Neural cell (in vitro differentiated cells): Measurements from ENCODE around the gene TMPRSS15. TPM values are rescaled to one million over a fixed set of nuclear protein-coding genes. Genes with fewer than 3 reads are reported as not detected.

Source experiments
- H2AFZ ChIP-seq: fragments of 200-600, 300-800 bp; sonication (generic), shearing (Covaris generic); 2 replicates; pipeline ENCODE4 v1.6.0; 2014; ENCODE audit warnings: low read depth, mild to moderate bottlenecking, antibody characterized with exemption, low read length, moderate library complexity
- H3F3A ChIP-seq: fragments of 200-600 bp; shearing (Covaris generic); 2 replicates; pipeline ENCODE4 v1.6.1; 2016; ENCODE audit warnings: mild to moderate bottlenecking, moderate library complexity, mixed read lengths, antibody characterized with exemption, low read length; ENCODE audit not compliant: insufficient read depth, poor library complexity, severe bottlenecking
- H3K27ac ChIP-seq: fragments of 200-600, 300-800 bp; sonication (generic), shearing (Covaris generic); 2 replicates; pipeline ENCODE4 v1.5.1; 2014; ENCODE audit warnings: mild to moderate bottlenecking, low read length, moderate library complexity
- H3K27me3 ChIP-seq: fragments of 300-800, 200-600 bp; sonication (generic), shearing (Covaris generic); 2 replicates; pipeline ENCODE4 v1.6.0; 2014; ENCODE audit warnings: mild to moderate bottlenecking, low read depth, low read length, moderate library complexity; ENCODE audit not compliant: insufficient read depth
- H3K36me3 ChIP-seq: fragments of 300-800, 200-600 bp; sonication (generic), shearing (Covaris generic); 2 replicates; pipeline ENCODE4 v1.5.1; 2014; ENCODE audit warnings: mild to moderate bottlenecking, antibody characterized with exemption, low read length, moderate library complexity; ENCODE audit not compliant: insufficient read depth
- H3K4me2 ChIP-seq: fragments of 300-800, 200-600 bp; sonication (generic), shearing (Covaris generic); 2 replicates; pipeline ENCODE4 v1.6.0; 2014; ENCODE audit warnings: mild to moderate bottlenecking, low read length
- H3K4me3 ChIP-seq: fragments of 300-800, 200-600 bp; sonication (generic), shearing (Covaris generic); 2 replicates; pipeline ENCODE4 v1.5.1; 2014; ENCODE audit warnings: mild to moderate bottlenecking, low read length, moderate library complexity
- H3K79me2 ChIP-seq: fragments of 200-600 bp; shearing (Covaris generic); replicated peaks from 2 replicates; pipeline ENCODE4 v1.6.0; 2014; ENCODE audit warnings: mild to moderate bottlenecking, low read length, moderate library complexity; ENCODE audit not compliant: insufficient read depth
- H3K9ac ChIP-seq: fragments of 300-800, 200-600 bp; sonication (generic), shearing (Covaris generic); 2 replicates; pipeline ENCODE4 v1.6.1; 2016; ENCODE audit warnings: mild to moderate bottlenecking, low read length, mixed read lengths
- H3K9me2 ChIP-seq: fragments of 200-600 bp; shearing (Covaris generic); 2 replicates; pipeline ENCODE4 v1.6.1; 2016; ENCODE audit warnings: mild to moderate bottlenecking, low read length, mixed read lengths; ENCODE audit not compliant: insufficient read depth
- H3K9me3 ChIP-seq: fragments of 200-600, 300-800 bp; sonication (generic), shearing (Covaris generic); 2 replicates; pipeline ENCODE4 v1.6.1; 2016; ENCODE audit warnings: mild to moderate bottlenecking, mixed run types, low read length, moderate library complexity, mixed read lengths
- H4K20me1 ChIP-seq: fragments of 200-600 bp; shearing (Covaris generic); 2 replicates; pipeline ENCODE4 v1.6.1; 2016; ENCODE audit warnings: mild to moderate bottlenecking, mixed run types; ENCODE audit not compliant: insufficient read depth
- EP300 ChIP-seq: fragments of 450-650 bp; conservative IDR thresholded peaks from 2 replicates; pipeline ENCODE4 v1.6.1; 2014; ENCODE audit warnings: antibody characterized with exemption, mild to moderate bottlenecking, moderate library complexity; ENCODE audit not compliant: poor library complexity, severe bottlenecking
- EZH2 ChIP-seq: fragments of 200-600, 300-800 bp; shearing (Covaris generic), sonication (generic); IDR thresholded peaks from 2 replicates; pipeline ENCODE4 v1.6.1; 2014; ENCODE audit warnings: antibody characterized with exemption, low read length, borderline replicate concordance, mild to moderate bottlenecking; ENCODE audit not compliant: insufficient read depth, poor library complexity, severe bottlenecking
- MXI1 ChIP-seq: fragments of 450-650 bp; conservative IDR thresholded peaks from 2 replicates; pipeline ENCODE4 v1.6.1; 2014; ENCODE audit warnings: antibody characterized with exemption, mild to moderate bottlenecking; ENCODE audit not compliant: poor library complexity, severe bottlenecking
- POLR2AphosphoS5 ChIP-seq: IDR thresholded peaks from 2 replicates; pipeline ENCODE4 v1.6.1; 2012
- RAD21 ChIP-seq: fragments of 450-650 bp; conservative IDR thresholded peaks from 2 replicates; pipeline ENCODE4 v1.6.1; 2014; ENCODE audit warnings: antibody characterized with exemption, mild to moderate bottlenecking, moderate library complexity
- SMC3 ChIP-seq: fragments of 450-650 bp; conservative IDR thresholded peaks from 2 replicates; pipeline ENCODE4 v1.6.1; 2014; ENCODE audit warnings: antibody characterized with exemption, mild to moderate bottlenecking, moderate library complexity; ENCODE audit not compliant: poor library complexity
- TAF1 ChIP-seq: IDR thresholded peaks from 2 replicates; pipeline ENCODE4 v1.6.1; 2012; ENCODE audit warnings: low read depth
- polyA plus RNA-seq: library from polyadenylated mRNA; depleted of rRNA; stranded (reverse); fragments of >200 nt; gene quantifications from 2 replicates; pipeline ENCODE4 v1.2.3, GENCODE V29; 2014
- TF ChIP-seq, protein P1 (sequence below): IDR thresholded peaks from 2 replicates; pipeline ENCODE4 v1.6.1; 2012; ENCODE audit warnings: borderline replicate concordance

TMPRSS15 gene
- polyA plus RNA-seq, 1 donor from 2014 or later: 0.50 TPM

DNA sequence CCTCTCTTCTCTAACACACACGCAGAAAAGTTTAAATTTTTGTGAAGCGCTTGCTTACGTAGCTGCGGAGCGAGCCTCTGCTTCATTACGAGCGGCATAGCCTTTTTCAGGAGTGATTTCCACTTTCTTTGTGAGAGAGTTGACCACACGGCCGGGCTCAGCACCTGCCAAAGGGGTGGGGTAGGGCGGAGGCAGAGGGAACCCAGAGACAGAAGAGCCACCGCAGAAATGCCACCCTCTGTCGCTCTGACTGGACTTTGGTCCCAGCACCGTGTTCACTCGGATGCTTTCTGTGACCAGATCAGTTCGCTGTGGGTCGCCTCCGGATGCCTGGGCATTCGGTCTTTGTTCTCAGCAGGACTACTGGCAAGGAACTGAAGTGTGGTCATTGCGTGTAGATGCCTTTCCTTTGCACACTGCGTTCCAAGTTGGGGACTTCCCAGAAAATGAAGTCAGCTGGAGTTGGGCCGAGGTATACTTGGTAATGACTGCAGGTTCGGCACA, 158.1 kb downstream of the TMPRSS15 start:
- H3F3A ChIP-seq: no peaks in the 10 kb centered on the region
- H3K4me2 ChIP-seq: peak overlapping the region; percentile 13
- no peaks in the 10 kb centered on the region for H4K20me1 ChIP-seq
- peak overlapping the region; percentile 3 for H2AFZ ChIP-seq
- H3K4me3 ChIP-seq: peak overlapping the region; percentile 78
- H3K27me3 ChIP-seq: peaks cover 26% of the 10 kb centered on the region
- H3K9ac ChIP-seq: peak overlapping the region; percentile 66
- TF ChIP-seq MXI1: peak; percentile 11
- TF ChIP-seq POLR2AphosphoS5: no peak
- H3K36me3 ChIP-seq: no peaks in the 10 kb centered on the region
- no peaks in the 10 kb centered on the region for H3K9me2 ChIP-seq
- H3K27ac ChIP-seq: peak overlapping the region; percentile 2
- H3K79me2 ChIP-seq: no peaks in the 10 kb centered on the region
- H3K9me3 ChIP-seq: no peaks in the 10 kb centered on the region

DNA sequence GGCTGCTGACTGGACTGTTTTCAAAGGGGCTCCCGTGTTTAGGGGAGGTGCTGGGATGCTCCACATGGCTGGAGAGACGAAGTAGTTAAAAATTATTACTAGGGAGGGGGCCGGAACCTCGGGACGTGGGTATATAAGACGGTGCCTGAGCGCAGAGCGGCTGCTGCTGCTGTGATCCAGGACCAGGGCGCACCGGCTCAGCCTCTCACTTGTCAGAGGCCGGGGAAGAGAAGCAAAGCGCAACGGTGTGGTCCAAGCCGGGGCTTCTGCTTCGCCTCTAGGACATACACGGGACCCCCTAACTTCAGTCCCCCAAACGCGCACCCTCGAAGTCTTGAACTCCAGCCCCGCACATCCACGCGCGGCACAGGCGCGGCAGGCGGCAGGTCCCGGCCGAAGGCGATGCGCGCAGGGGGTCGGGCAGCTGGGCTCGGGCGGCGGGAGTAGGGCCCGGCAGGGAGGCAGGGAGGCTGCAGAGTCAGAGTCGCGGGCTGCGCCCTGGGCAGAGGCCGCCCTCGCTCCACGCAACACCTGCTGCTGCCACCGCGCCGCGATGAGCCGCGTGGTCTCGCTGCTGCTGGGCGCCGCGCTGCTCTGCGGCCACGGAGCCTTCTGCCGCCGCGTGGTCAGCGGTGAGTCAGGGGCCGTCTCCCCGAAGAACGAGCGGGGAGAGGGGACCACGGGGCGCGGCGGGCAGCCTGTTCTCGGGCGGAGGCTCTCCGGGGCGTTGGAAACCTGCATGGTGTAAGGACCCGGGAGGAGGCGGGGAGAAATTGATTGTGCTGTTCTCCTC, 158.7 kb downstream of the TMPRSS15 start, which contains the start of gene CHODL:
Gene CHODL (plus strand): TSS at position 163 of the 793 bp plus-strand sequence. CDS start 391 bp downstream, at position 554.
- H3K4me2 ChIP-seq: peak within 1 kb of the TSS; percentile 31
- H3K9me2 ChIP-seq: no peaks in the 10 kb centered on the region
- peak within 1 kb of the TSS; percentile 78 for H3K4me3 ChIP-seq
- peak within 1 kb of the TSS; percentile 3 for H2AFZ ChIP-seq
- no peaks in the 10 kb centered on the region for H3K36me3 ChIP-seq
- H3K79me2 ChIP-seq: no peaks in the 10 kb centered on the region
- no peaks in the 10 kb centered on the region for H4K20me1 ChIP-seq
- H3K27ac ChIP-seq: peak within 1 kb of the TSS; percentile 2
- no peaks in the 10 kb centered on the region for H3K9me3 ChIP-seq
- H3K9ac ChIP-seq: peak within 1 kb of the TSS; percentile 66
- TF ChIP-seq EP300 (no peak), SMC3 (no peak), MXI1 (peak; percentile 68), EZH2 (no peak), POLR2AphosphoS5 (peak; percentile 35), TAF1 (no peak), RAD21 (peak; percentile 21)
- TF ChIP-seq, protein P1, sequence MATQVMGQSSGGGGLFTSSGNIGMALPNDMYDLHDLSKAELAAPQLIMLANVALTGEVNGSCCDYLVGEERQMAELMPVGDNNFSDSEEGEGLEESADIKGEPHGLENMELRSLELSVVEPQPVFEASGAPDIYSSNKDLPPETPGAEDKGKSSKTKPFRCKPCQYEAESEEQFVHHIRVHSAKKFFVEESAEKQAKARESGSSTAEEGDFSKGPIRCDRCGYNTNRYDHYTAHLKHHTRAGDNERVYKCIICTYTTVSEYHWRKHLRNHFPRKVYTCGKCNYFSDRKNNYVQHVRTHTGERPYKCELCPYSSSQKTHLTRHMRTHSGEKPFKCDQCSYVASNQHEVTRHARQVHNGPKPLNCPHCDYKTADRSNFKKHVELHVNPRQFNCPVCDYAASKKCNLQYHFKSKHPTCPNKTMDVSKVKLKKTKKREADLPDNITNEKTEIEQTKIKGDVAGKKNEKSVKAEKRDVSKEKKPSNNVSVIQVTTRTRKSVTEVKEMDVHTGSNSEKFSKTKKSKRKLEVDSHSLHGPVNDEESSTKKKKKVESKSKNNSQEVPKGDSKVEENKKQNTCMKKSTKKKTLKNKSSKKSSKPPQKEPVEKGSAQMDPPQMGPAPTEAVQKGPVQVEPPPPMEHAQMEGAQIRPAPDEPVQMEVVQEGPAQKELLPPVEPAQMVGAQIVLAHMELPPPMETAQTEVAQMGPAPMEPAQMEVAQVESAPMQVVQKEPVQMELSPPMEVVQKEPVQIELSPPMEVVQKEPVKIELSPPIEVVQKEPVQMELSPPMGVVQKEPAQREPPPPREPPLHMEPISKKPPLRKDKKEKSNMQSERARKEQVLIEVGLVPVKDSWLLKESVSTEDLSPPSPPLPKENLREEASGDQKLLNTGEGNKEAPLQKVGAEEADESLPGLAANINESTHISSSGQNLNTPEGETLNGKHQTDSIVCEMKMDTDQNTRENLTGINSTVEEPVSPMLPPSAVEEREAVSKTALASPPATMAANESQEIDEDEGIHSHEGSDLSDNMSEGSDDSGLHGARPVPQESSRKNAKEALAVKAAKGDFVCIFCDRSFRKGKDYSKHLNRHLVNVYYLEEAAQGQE: peak; percentile 28
- no peaks in the 10 kb centered on the region for H3F3A ChIP-seq
- H3K27me3 ChIP-seq: peaks cover 26% of the 10 kb centered on the region

DNA sequence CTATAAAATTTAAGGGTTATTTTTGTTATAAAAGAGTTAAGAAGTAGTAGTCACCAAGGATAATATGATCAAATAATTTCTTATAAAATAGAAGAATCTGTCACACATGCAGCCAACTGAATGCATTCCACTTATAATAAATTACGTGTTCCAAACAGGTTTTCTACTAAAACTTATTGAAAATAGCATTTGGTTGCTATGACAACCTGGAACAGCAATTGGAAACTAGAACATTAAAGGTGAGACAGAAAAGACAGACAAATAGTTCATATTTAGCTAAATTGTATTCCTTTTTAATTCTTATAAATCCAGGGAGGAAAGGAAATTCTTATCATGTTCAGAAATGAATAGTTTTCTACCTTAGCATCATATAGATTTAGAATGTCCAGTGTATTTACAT, 168.0 kb downstream of the TMPRSS15 start:
- TF ChIP-seq EP300: peak; percentile 53
- TF ChIP-seq, protein P1: no peak
- no peak overlapping the region for H3K4me2 ChIP-seq
- H3K9me2 ChIP-seq: no peaks in the 10 kb centered on the region
- no peaks in the 10 kb centered on the region for H3K79me2 ChIP-seq
- H4K20me1 ChIP-seq: no peaks in the 10 kb centered on the region
- H3K4me3 ChIP-seq: peak overlapping the region; percentile 6
- H3K27me3 ChIP-seq: no peaks in the 10 kb centered on the region
- peak overlapping the region; percentile 45 for H3K27ac ChIP-seq
- no peak overlapping the region for H3K9ac ChIP-seq
- H3F3A ChIP-seq: no peaks in the 10 kb centered on the region
- no peaks in the 10 kb centered on the region for H3K9me3 ChIP-seq
- no peaks in the 10 kb centered on the region for H3K36me3 ChIP-seq
- no peak overlapping the region for H2AFZ ChIP-seq
